ENCODE results near the gene RALA. TPM values are rescaled to one million over a fixed set of nuclear protein-coding genes. Genes with fewer than 3 reads are reported as not detected.

Gene RALA
- polyA plus RNA-seq, 1 donor (not counting 4 experiments of a cell fraction or from before 2014, with no cell fraction given): 64.6 TPM

GRCh38 chr7:39603924-39604323, 19.4 kb upstream of the RALA start:
- Histone ChIP-seq H3K4me1 (ENCODE audit: control insufficient read depth, extremely low read depth, insufficient read depth, low read length) (peaks cover 40% of the 10 kb centered on the region), H3K9ac (ENCODE audit: control insufficient read depth, extremely low read depth, insufficient read depth, low read length) (no peak overlapping the region), H3K9me1 (ENCODE audit: control insufficient read depth, extremely low read depth, insufficient read depth, low read length) (no peaks in the 10 kb centered on the region), H3K27ac (ENCODE audit: control insufficient read depth, insufficient read depth, low read length) (no peak overlapping the region), H3K4me2 (ENCODE audit: control insufficient read depth, extremely low read depth, insufficient read depth, low read depth, low read length) (no peak overlapping the region), H3K27me3 (ENCODE audit: control insufficient read depth, extremely low read depth, insufficient read depth, low read length) (no peaks in the 10 kb centered on the region), H4K20me1 (ENCODE audit: control insufficient read depth, extremely low read depth, insufficient read depth, low read length) (no peaks in the 10 kb centered on the region), H3K36me3 (ENCODE audit: control insufficient read depth in 2 of 2, extremely low read depth in 1 of 2, insufficient read depth in 2 of 2, low read length in 2 of 2) (no peaks in the 10 kb centered on the region), H3K9me3 (ENCODE audit: control insufficient read depth, low read depth, low read length) (no peaks in the 10 kb centered on the region), H3K4me3 (ENCODE audit: control insufficient read depth in 2 of 3, extremely low read depth in 1 of 3, insufficient read depth in 2 of 3, low read depth in 1 of 3, low read length in 3 of 3) (no peak overlapping the region), H3K79me2 (ENCODE audit: control insufficient read depth, insufficient read depth, low read length) (no peaks in the 10 kb centered on the region), H2AFZ (ENCODE audit: control insufficient read depth, low read length) (no peak overlapping the region)
- DNase-seq (ENCODE audit: low read depth, low spot score): no peak
- FAIRE-seq: peak; percentile 67
- TF ChIP-seq, protein P1, sequence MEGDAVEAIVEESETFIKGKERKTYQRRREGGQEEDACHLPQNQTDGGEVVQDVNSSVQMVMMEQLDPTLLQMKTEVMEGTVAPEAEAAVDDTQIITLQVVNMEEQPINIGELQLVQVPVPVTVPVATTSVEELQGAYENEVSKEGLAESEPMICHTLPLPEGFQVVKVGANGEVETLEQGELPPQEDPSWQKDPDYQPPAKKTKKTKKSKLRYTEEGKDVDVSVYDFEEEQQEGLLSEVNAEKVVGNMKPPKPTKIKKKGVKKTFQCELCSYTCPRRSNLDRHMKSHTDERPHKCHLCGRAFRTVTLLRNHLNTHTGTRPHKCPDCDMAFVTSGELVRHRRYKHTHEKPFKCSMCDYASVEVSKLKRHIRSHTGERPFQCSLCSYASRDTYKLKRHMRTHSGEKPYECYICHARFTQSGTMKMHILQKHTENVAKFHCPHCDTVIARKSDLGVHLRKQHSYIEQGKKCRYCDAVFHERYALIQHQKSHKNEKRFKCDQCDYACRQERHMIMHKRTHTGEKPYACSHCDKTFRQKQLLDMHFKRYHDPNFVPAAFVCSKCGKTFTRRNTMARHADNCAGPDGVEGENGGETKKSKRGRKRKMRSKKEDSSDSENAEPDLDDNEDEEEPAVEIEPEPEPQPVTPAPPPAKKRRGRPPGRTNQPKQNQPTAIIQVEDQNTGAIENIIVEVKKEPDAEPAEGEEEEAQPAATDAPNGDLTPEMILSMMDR (optimal IDR thresholded peaks at IDR 0.05 in 1 of 3, IDR thresholded peaks at IDR 0.05 in 1 of 3, conservative IDR thresholded peaks at IDR 0.05 in 1 of 3; ENCODE audit: extremely low read depth in 1 of 3, insufficient read depth in 2 of 3, low read length in 3 of 3): no peak
- TF ChIP-seq EZH2 (IDR thresholded peaks at IDR 0.05; ENCODE audit: low read length): no peak
- dilution Hi-C loops (cut with MboI; ENCODE audit: extremely low pct_ligation_motif_present, low sequenced_read_pairs): no loop called here

DNA sequence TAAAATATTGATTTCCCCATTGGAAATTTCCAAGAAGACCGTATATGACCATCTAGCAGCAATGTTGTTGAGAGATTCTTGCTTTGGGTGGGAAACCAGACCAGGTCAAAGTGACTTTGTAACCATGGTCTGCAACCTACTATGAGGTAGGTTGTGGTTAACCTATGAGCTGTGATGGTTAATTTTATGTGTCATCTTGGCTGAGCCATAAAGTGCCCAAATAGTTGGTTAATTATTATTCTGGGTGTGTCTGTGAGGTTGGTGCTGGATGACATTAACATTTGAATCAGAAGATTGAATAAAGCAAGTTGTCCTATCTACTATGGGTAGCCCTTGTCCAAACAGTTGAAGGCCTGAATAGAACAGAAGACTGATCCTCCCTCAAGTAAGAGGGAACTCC, 18.3 kb upstream of the RALA start:
- Histone ChIP-seq H3K9me1 (ENCODE audit: control insufficient read depth, extremely low read depth, insufficient read depth, low read length) (no peaks in the 10 kb centered on the region), H3K9me3 (ENCODE audit: control insufficient read depth, low read depth, low read length) (no peaks in the 10 kb centered on the region), H3K36me3 (ENCODE audit: control insufficient read depth in 2 of 2, extremely low read depth in 1 of 2, insufficient read depth in 2 of 2, low read length in 2 of 2) (no peaks in the 10 kb centered on the region), H3K4me1 (ENCODE audit: control insufficient read depth, extremely low read depth, insufficient read depth, low read length) (peaks cover 49% of the 10 kb centered on the region), H3K27me3 (ENCODE audit: control insufficient read depth, extremely low read depth, insufficient read depth, low read length) (no peaks in the 10 kb centered on the region), H3K79me2 (ENCODE audit: control insufficient read depth, insufficient read depth, low read length) (no peaks in the 10 kb centered on the region), H4K20me1 (ENCODE audit: control insufficient read depth, extremely low read depth, insufficient read depth, low read length) (no peaks in the 10 kb centered on the region), H3K4me3 (ENCODE audit: control insufficient read depth in 2 of 3, extremely low read depth in 1 of 3, insufficient read depth in 2 of 3, low read depth in 1 of 3, low read length in 3 of 3) (no peak overlapping the region), H2AFZ (ENCODE audit: control insufficient read depth, low read length) (no peak overlapping the region), H3K27ac (ENCODE audit: control insufficient read depth, insufficient read depth, low read length) (peak overlapping the region; percentile 75), H3K9ac (ENCODE audit: control insufficient read depth, extremely low read depth, insufficient read depth, low read length) (peak overlapping the region; percentile 29), H3K4me2 (ENCODE audit: control insufficient read depth, extremely low read depth, insufficient read depth, low read depth, low read length) (peak overlapping the region; percentile 35)
- TF ChIP-seq, protein P1 (optimal IDR thresholded peaks at IDR 0.05 in 1 of 3, IDR thresholded peaks at IDR 0.05 in 1 of 3, conservative IDR thresholded peaks at IDR 0.05 in 1 of 3; ENCODE audit: extremely low read depth in 1 of 3, insufficient read depth in 2 of 3, low read length in 3 of 3): no peak
- no peak for TF ChIP-seq EZH2 (IDR thresholded peaks at IDR 0.05; ENCODE audit: low read length)
- dilution Hi-C loops (cut with MboI; ENCODE audit: extremely low pct_ligation_motif_present, low sequenced_read_pairs): no loop called here
- FAIRE-seq (peak; percentile 78), DNase-seq (ENCODE audit: low read depth, low spot score) (no peak)
